Amygdala (tissue), 56 donors: ENCODE measurements around the gene ACSS1.

Experiments used
- DNase-seq, 56 donors: peaks; one replicate each; lab custom pipeline; 2025; lab: John Stamatoyannopoulos, UW

ACSS1 gene

GRCh38 chr20:24998631-24999445, 59.1 kb downstream of the ACSS1 start:
- no peak for DNase-seq

- no peak for DNase-seq
These were observed 59.8 kb downstream of the ACSS1 start for GRCh38 chr20:24998121-24998520.

GRCh38 chr20:24996449-24997377, 61.2 kb downstream of the ACSS1 start:
- DNase-seq: no peak

- DNase-seq: no peak
These were observed 62.0 kb downstream of the ACSS1 start for GRCh38 chr20:24995741-24996448.

- DNase-seq: peak in 55 of 56 donors; percentile 45 to 95 (median 82)
These were observed 63.2 kb downstream of the ACSS1 start for GRCh38 chr20:24994470-24995368.

GRCh38 chr20:24994186-24994465, 63.8 kb downstream of the ACSS1 start:
- DNase-seq: no peak

GRCh38 chr20:24993337-24994185, 64.4 kb downstream of the ACSS1 start:
- peak in 1 of 56 donors; percentile 44 for DNase-seq

- DNase-seq: peak; percentile 63 to 99 (median 91)
These were observed 65.3 kb downstream of the ACSS1 start, which contains the start of gene APMAP for GRCh38 chr20:24992487-24993205. Gene APMAP (minus strand): TSS chr20:24992751. CDS start chr20:24992688, 63 bp downstream.

- DNase-seq: no peak
These were observed 65.9 kb downstream of the ACSS1 start for GRCh38 chr20:24991897-24992486.

- no peak for DNase-seq
These were observed 67.1 kb downstream of the ACSS1 start for GRCh38 chr20:24990810-24991252.

- no peak for DNase-seq
These were observed 68.8 kb downstream of the ACSS1 start for GRCh38 chr20:24989162-24989561.

GRCh38 chr20:24987873-24988835, 69.8 kb downstream of the ACSS1 start:
- no peak for DNase-seq

- no peak for DNase-seq
These were observed 70.7 kb downstream of the ACSS1 start for GRCh38 chr20:24987244-24987643.

- no peak for DNase-seq
These were observed 71.4 kb downstream of the ACSS1 start for GRCh38 chr20:24986436-24987015.

- DNase-seq: no peak
These were observed 72.1 kb downstream of the ACSS1 start for GRCh38 chr20:24985802-24986201.

GRCh38 chr20:24984961-24985640, 72.8 kb downstream of the ACSS1 start:
- no peak for DNase-seq
